Smooth muscle cell (in vitro differentiated cells): ENCODE data around the gene HIVEP2. TPM values are rescaled to one million over a fixed set of nuclear protein-coding genes. Genes with fewer than 3 reads are reported as not detected.

Source experiments
- DNase-seq: peaks from one replicate; lab custom pipeline; 2025; ENCODE audit not compliant: unreplicated experiment; lab: John Stamatoyannopoulos, UW
- H2AFZ ChIP-seq: fragments of 200-600 bp; sonication (generic); 2 replicates; pipeline ENCODE4 v1.6.0; 2016; ENCODE audit warnings: antibody characterized with exemption, low read depth, mild to moderate bottlenecking
- H3F3A ChIP-seq: fragments of 200-600 bp; sonication (generic); 2 replicates; pipeline ENCODE4 v1.6.0; 2017; ENCODE audit warnings: antibody characterized with exemption, low read depth
- H3K27ac ChIP-seq: fragments of 200-600 bp; sonication (generic); 2 replicates; pipeline ENCODE4 v1.5.1; 2016; ENCODE audit warnings: low read depth, mild to moderate bottlenecking
- H3K27me3 ChIP-seq: fragments of 200-600 bp; sonication (generic); 2 replicates; pipeline ENCODE4 v1.6.1; 2016; ENCODE audit warnings: low read depth, mild to moderate bottlenecking
- H3K36me3 ChIP-seq: fragments of 200-600 bp; sonication (generic); 2 replicates; pipeline ENCODE4 v1.5.1; 2016; ENCODE audit warnings: low read depth
- H3K4me1 ChIP-seq: fragments of 200-600 bp; sonication (generic); 2 replicates; pipeline ENCODE4 v1.5.1; 2016; ENCODE audit warnings: low read depth
- H3K4me2 ChIP-seq: fragments of 200-600 bp; sonication (generic); 2 replicates; pipeline ENCODE4 v1.6.0; 2016; ENCODE audit warnings: mild to moderate bottlenecking
- H3K4me3 ChIP-seq: fragments of 200-600 bp; sonication (generic); 2 replicates; pipeline ENCODE4 v1.5.1; 2016; ENCODE audit warnings: mild to moderate bottlenecking
- H3K79me2 ChIP-seq: fragments of 200-600 bp; sonication (generic); 2 replicates; pipeline ENCODE4 v1.6.0; 2016; ENCODE audit warnings: low read depth, mild to moderate bottlenecking
- H3K9ac ChIP-seq: fragments of 200-600 bp; sonication (generic); 2 replicates; pipeline ENCODE4 v1.6.0; 2016; ENCODE audit warnings: low read depth
- H3K9me3 ChIP-seq: fragments of 200-600 bp; sonication (generic); replicated peaks from 2 replicates; pipeline ENCODE4 v1.5.1; 2016; ENCODE audit warnings: low read depth
- H4K20me1 ChIP-seq: fragments of 200-600 bp; sonication (generic); 2 replicates; pipeline ENCODE4 v1.6.0; 2016; ENCODE audit warnings: low read depth
- CTCF ChIP-seq: fragments of 200-600 bp; sonication (generic); IDR thresholded peaks from 2 replicates; pipeline ENCODE4 v1.5.1; 2017; ENCODE audit warnings: borderline replicate concordance, mild to moderate bottlenecking, antibody characterized with exemption; ENCODE audit not compliant: insufficient read depth, poor library complexity, severe bottlenecking
- WGBS: methylation state at CpG from one replicate; pipeline ENCODE4 v1.1.7; 2016; ENCODE audit warnings: low lambda C conversion rate; 5-methylcytosine and 5-hydroxymethylcytosine counted together
- polyA plus RNA-seq: library from polyadenylated mRNA; unstranded; fragments of >200 nt; fragmentation: Nextera tagmentation; extraction: Ambion mirVana; gene quantifications from 2 replicates; pipeline ENCODE4 v1.2.1, GENCODE V29; 2016
- total RNA-seq: library from RNA; depleted of rRNA; stranded (reverse); fragments of >200 nt; gene quantifications from 2 replicates; pipeline ENCODE4 v1.2.3, GENCODE V29; 2014

The HIVEP2 gene
- total and polyA plus RNA-seq, 2 experiments from 2014 or later: 3.2 to 12.5 TPM

- H3K4me1 ChIP-seq: peaks cover 26% of the 10 kb centered on the region
- peaks cover 12% of the 10 kb centered on the region for H3F3A ChIP-seq
- peaks cover 13% of the 10 kb centered on the region for H4K20me1 ChIP-seq
- whole genome bisulfite sequencing: 46% methylated on average over 4 of the region's 4 CpGs
- peak; percentile 15 for TF ChIP-seq CTCF
- H2AFZ ChIP-seq: no peak overlapping the region
- H3K27ac ChIP-seq: peak overlapping the region; percentile 91
- no peak overlapping the region for H3K4me3 ChIP-seq
- H3K4me2 ChIP-seq: peak overlapping the region; percentile 82
- no peak overlapping the region for H3K9ac ChIP-seq
- H3K79me2 ChIP-seq: peaks cover 17% of the 10 kb centered on the region
- H3K9me3 ChIP-seq: no peaks in the 10 kb centered on the region
- no peaks in the 10 kb centered on the region for H3K27me3 ChIP-seq
- DNase-seq: no peak
- no peaks in the 10 kb centered on the region for H3K36me3 ChIP-seq
These were observed 58.4 kb downstream of the HIVEP2 start for GRCh38 chr6:142886431-142887170.

GRCh38 chr6:142885182-142885867 is 59.7 kb downstream of the HIVEP2 start:
- H4K20me1 ChIP-seq: peaks cover 5% of the 10 kb centered on the region
- peaks cover 22% of the 10 kb centered on the region for H3K79me2 ChIP-seq
- H3K9ac ChIP-seq: peak overlapping the region; percentile 73
- DNase-seq: no peak
- peak overlapping the region; percentile 91 for H3K27ac ChIP-seq
- peak overlapping the region; percentile 82 for H3K4me2 ChIP-seq
- H3K4me3 ChIP-seq: peak overlapping the region; percentile 38
- no peak overlapping the region for H2AFZ ChIP-seq
- H3K9me3 ChIP-seq: no peaks in the 10 kb centered on the region
- no peaks in the 10 kb centered on the region for H3K36me3 ChIP-seq
- TF ChIP-seq CTCF: no peak
- H3K4me1 ChIP-seq: peaks cover 32% of the 10 kb centered on the region
- no peaks in the 10 kb centered on the region for H3K27me3 ChIP-seq
- H3F3A ChIP-seq: peaks cover 12% of the 10 kb centered on the region
- WGBS: 7% methylated on average over 10 of the region's 10 CpGs

GRCh38 chr6:142884214-142885035 is 60.6 kb downstream of the HIVEP2 start:
- H3K27ac ChIP-seq: peak overlapping the region; percentile 91
- no peak for TF ChIP-seq CTCF
- peak overlapping the region; percentile 55 for H3K9ac ChIP-seq
- peak overlapping the region; percentile 82 for H3K4me2 ChIP-seq
- whole genome bisulfite sequencing: 52% methylated on average over 8 of the region's 8 CpGs
- DNase-seq: no peak
- H3F3A ChIP-seq: peaks cover 12% of the 10 kb centered on the region
- no peaks in the 10 kb centered on the region for H3K36me3 ChIP-seq
- H4K20me1 ChIP-seq: peaks cover 3% of the 10 kb centered on the region
- peaks cover 32% of the 10 kb centered on the region for H3K4me1 ChIP-seq
- peak overlapping the region; percentile 38 for H3K4me3 ChIP-seq
- peaks cover 29% of the 10 kb centered on the region for H3K79me2 ChIP-seq
- H3K27me3 ChIP-seq: no peaks in the 10 kb centered on the region
- H2AFZ ChIP-seq: no peak overlapping the region
- no peaks in the 10 kb centered on the region for H3K9me3 ChIP-seq
